Ovary (tissue), 9 donors: Measurements from ENCODE around the gene ITIH4. TPM values are rescaled to one million over a fixed set of nuclear protein-coding genes. Genes with fewer than 3 reads are reported as not detected.

Experiments used
- DNase-seq, 5 donors: peaks; one replicate each; pipeline ENCODE4 v3.0.0-alpha.2; 2019 to 2020
- H3K27ac ChIP-seq, 2 donors: fragments of 200-600 bp; one replicate each; pipeline versions ENCODE4 v1.5.1 to v1.8.0; 2019 to 2022
- H3K27me3 ChIP-seq: fragments of 200-600 bp; one replicate; pipeline ENCODE4 v1.8.0; 2022
- H3K36me3 ChIP-seq: fragments of 200-600 bp; sonication (generic); one replicate; pipeline ENCODE4 v1.5.1; 2019
- H3K4me1 ChIP-seq: one replicate; pipeline ENCODE4 v1.8.1; 2013; ENCODE audit warnings: mild to moderate bottlenecking, moderate library complexity; ENCODE audit not compliant: insufficient read depth
- H3K4me3 ChIP-seq: fragments of 200-600 bp; sonication (generic); one replicate; pipeline ENCODE4 v1.5.1; 2017
- H3K9me3 ChIP-seq, 2 donors: fragments of 200-600 bp in 1 of 2; sonication (generic) in 1 of 2; one replicate each; pipeline versions ENCODE4 v1.5.1 to v1.8.1; 2013 to 2019; ENCODE audit warnings: mild to moderate bottlenecking in 1 of 2, moderate library complexity in 1 of 2
- CTCF ChIP-seq, 3 donors: fragments of 450-650 bp in 2 of 3; fragments of 200-600 bp in 1 of 3; IDR thresholded peaks; one replicate each; pipeline versions ENCODE4 v1.5.1 to v1.8.0; 2016 to 2022; ENCODE audit warnings: antibody characterized with exemption in 3 of 3, mild to moderate bottlenecking in 1 of 3
- EP300 ChIP-seq: sonication (generic); formaldehyde crosslinking; IDR thresholded peaks from one replicate; pipeline ENCODE4 v1.6.1; 2017; ENCODE audit warnings: antibody characterized with exemption
- POLR2A ChIP-seq: fragments of 450-650 bp; IDR thresholded peaks from one replicate; pipeline ENCODE4 v1.6.1; 2017; ENCODE audit warnings: antibody characterized with exemption, mild to moderate bottlenecking, moderate library complexity
- WGBS, 3 donors: extraction: QIAGEN DNeasy Blood & Tissue Kit in 1 of 3; methylation state at CpG; one replicate each; pipeline versions ENCODE4 v1.1.5 to v1.1.7; 2013 to 2017; 5-methylcytosine and 5-hydroxymethylcytosine counted together
- intact Hi-C, 4 donors: fragments of 100-400 bp; cut with DNase I; formaldehyde crosslinking; loops; one replicate each; pipeline versions ENCODE4 v1.11.0 to v1.15.1; 2022 to 2023
- polyA plus RNA-seq, 2 donors: library from polyadenylated mRNA; stranded (reverse); fragments of 200-250 nt in 1 of 2; fragments of 350-450 nt in 1 of 2; fragmentation: Illumina TruSeq in 1 of 2; extraction: RNeasy Lipid Tissue Mini Kit (QIAGEN cat#74804) in 1 of 2; gene quantifications; one replicate each; pipeline ENCODE4 v1.2.3, GENCODE V29; 2013 to 2014
- total RNA-seq, 7 donors: library from RNA; depleted of rRNA in 2 of 7; stranded (reverse); fragments of >200 nt in 2 of 7; fragmentation: NEBNext Ultra II Directional in 3 of 7; extraction: Animal tissue kit (Norgen Biotek cat#: 25700) in 3 of 7; gene quantifications; one replicate each; pipeline versions ENCODE4 v1.1.0 to v1.2.4, GENCODE V29; 2016 to 2023
- donor health status: DM: no; HTN: no; CAD: no; lungs with moderate emphysema.
- donor health status: DM: no; HTN: no; CAD: no.
- donor health status: Bipolar disorder and iron deficiency.
- donor health status: DM: yes; HTN: yes; CAD: no.
- donor health status: DM: no; HTN: no; CAD: no.
- donor health status: DM: yes; HTN: yes; CAD: no.

Gene ITIH4
- total and polyA plus RNA-seq, 9 donors = 2.2 to 14.2 (median 4.0) TPM

- Histone ChIP-seq H3K9me3 (no peaks in the 10 kb centered on the region), H3K27ac (no peak overlapping the region), H3K4me3 (no peak overlapping the region), H3K4me1 (peaks cover 7% of the 10 kb centered on the region), H3K36me3 (no peaks in the 10 kb centered on the region), H3K27me3 (no peaks in the 10 kb centered on the region)
- WGBS, 3 donors = 81 to 83% (median 82%) methylated on average over 8 of the region's 8 CpGs
- TF ChIP-seq EP300 = no peak
- TF ChIP-seq CTCF (IDR thresholded peaks at IDR 0.05) = no peak
- no peak for TF ChIP-seq POLR2A
- no peak for DNase-seq
- intact Hi-C loops = no loop called here
These were observed 5.4 kb upstream of the ITIH4 start for GRCh38 chr3:52835766-52836470.

- intact Hi-C loops = no loop called here
- Histone ChIP-seq H3K4me1 (peaks cover 7% of the 10 kb centered on the region), H3K9me3 (no peaks in the 10 kb centered on the region), H3K36me3 (no peaks in the 10 kb centered on the region), H3K4me3 (no peak within 1 kb of the TSS), H3K27me3 (no peaks in the 10 kb centered on the region), H3K27ac (no peak within 1 kb of the TSS)
- no peak for TF ChIP-seq EP300
- no peak for TF ChIP-seq CTCF (IDR thresholded peaks at IDR 0.05)
- no peak for TF ChIP-seq POLR2A
- 25 to 33% (median 25%) methylated on average over 11 of the region's 11 CpGs for WGBS, 3 donors
- DNase-seq = peak in 2 of 5 donors; percentile 30 to 46
These were observed 4.5 kb upstream of the ITIH4 start, which contains the start of gene MUSTN1 for GRCh38 chr3:52834871-52835501. TSS of gene MUSTN1 (minus strand) at chr3:52835019. CDS start at chr3:52834948, 71 bp downstream.

- TF ChIP-seq EP300 = no peak
- TF ChIP-seq CTCF (IDR thresholded peaks at IDR 0.05) = no peak
- TF ChIP-seq POLR2A = no peak
- intact Hi-C loops = no loop called here
- WGBS, 3 donors = 91 to 93% (median 91%) methylated on average over 14 of the region's 14 CpGs
- Histone ChIP-seq H3K36me3 (no peaks in the 10 kb centered on the region), H3K27me3 (no peaks in the 10 kb centered on the region), H3K4me1 (peaks cover 7% of the 10 kb centered on the region), H3K9me3 (no peaks in the 10 kb centered on the region), H3K4me3 (no peak overlapping the region), H3K27ac (no peak overlapping the region)
- no peak for DNase-seq
These were observed 2.7 kb upstream of the ITIH4 start for GRCh38 chr3:52833202-52833601.

GRCh38 chr3:52831500-52832301 is 1.2 kb upstream of the ITIH4 start:
- WGBS, 3 donors = 47 to 57% (median 51%) methylated on average over 21 of the region's 21 CpGs
- Histone ChIP-seq H3K9me3 (no peaks in the 10 kb centered on the region), H3K4me1 (peaks cover 7% of the 10 kb centered on the region), H3K36me3 (no peaks in the 10 kb centered on the region), H3K27me3 (no peaks in the 10 kb centered on the region), H3K4me3 (no peak overlapping the region), H3K27ac (peak overlapping the region in 1 of 2 donors; percentile 21)
- peak in 4 of 5 donors; percentile 40 to 64 (median 47) for DNase-seq
- intact Hi-C loops = no loop called here
- TF ChIP-seq POLR2A (no peak), EP300 (no peak), CTCF (IDR thresholded peaks at IDR 0.05) (no peak)
